Vagina (tissue), 2 donors: Measurements from ENCODE around the gene GPBP1L1.

Source experiments
- POLR2A ChIP-seq, 2 donors: fragments of 450-650 bp; IDR thresholded peaks; one replicate each; pipeline ENCODE4 v1.6.1; 2017; ENCODE audit warnings: antibody characterized with exemption in 2 of 2, mild to moderate bottlenecking in 2 of 2, moderate library complexity in 2 of 2
- POLR2AphosphoS5 ChIP-seq, 2 donors: sonication (generic); formaldehyde crosslinking; IDR thresholded peaks; one replicate each; pipeline ENCODE4 v1.9.0; 2017; ENCODE audit warnings: antibody characterized with exemption in 2 of 2, mild to moderate bottlenecking in 2 of 2, low read depth in 1 of 2; ENCODE audit not compliant: insufficient read depth in 1 of 2
- TF ChIP-seq, protein P1 (sequence below), 3 experiments: fragments of 450-650 bp in 2 of 3; fragments of 200-600 bp in 1 of 3; sonication (generic) in 1 of 3; IDR thresholded peaks; one replicate each; pipeline ENCODE4 v1.5.1; 2017 to 2019; ENCODE audit warnings: antibody characterized with exemption in 3 of 3, mild to moderate bottlenecking in 2 of 3, moderate library complexity in 2 of 3

GRCh38 chr1:45730780-45731319 lies 44.5 kb upstream of the GPBP1L1 start:
- TF ChIP-seq, protein P1, sequence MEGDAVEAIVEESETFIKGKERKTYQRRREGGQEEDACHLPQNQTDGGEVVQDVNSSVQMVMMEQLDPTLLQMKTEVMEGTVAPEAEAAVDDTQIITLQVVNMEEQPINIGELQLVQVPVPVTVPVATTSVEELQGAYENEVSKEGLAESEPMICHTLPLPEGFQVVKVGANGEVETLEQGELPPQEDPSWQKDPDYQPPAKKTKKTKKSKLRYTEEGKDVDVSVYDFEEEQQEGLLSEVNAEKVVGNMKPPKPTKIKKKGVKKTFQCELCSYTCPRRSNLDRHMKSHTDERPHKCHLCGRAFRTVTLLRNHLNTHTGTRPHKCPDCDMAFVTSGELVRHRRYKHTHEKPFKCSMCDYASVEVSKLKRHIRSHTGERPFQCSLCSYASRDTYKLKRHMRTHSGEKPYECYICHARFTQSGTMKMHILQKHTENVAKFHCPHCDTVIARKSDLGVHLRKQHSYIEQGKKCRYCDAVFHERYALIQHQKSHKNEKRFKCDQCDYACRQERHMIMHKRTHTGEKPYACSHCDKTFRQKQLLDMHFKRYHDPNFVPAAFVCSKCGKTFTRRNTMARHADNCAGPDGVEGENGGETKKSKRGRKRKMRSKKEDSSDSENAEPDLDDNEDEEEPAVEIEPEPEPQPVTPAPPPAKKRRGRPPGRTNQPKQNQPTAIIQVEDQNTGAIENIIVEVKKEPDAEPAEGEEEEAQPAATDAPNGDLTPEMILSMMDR (IDR thresholded peaks at IDR 0.05) = no peak
- TF ChIP-seq POLR2A (IDR thresholded peaks at IDR 0.05) (no peak), POLR2AphosphoS5 (IDR thresholded peaks at IDR 0.05; ENCODE audit: insufficient read depth in 1 of 2, low read depth in 1 of 2) (no peak)
